AG08396 (cell line): ENCODE results near the gene RBM33.

Source experiments
- DNase-seq: peaks from one replicate; pipeline ENCODE4 v3.0.0; 2012; ENCODE audit warnings: low spot score, mixed read lengths

The RBM33 gene

GRCh38 chr7:155797262-155798250, 153.1 kb downstream of the RBM33 start:
- DNase-seq = no peak

GRCh38 chr7:155798673-155799439, 154.4 kb downstream of the RBM33 start:
- no peak for DNase-seq

- DNase-seq = no peak
Observed at GRCh38 chr7:155799514-155799913, 155.1 kb downstream of the RBM33 start.

GRCh38 chr7:155800301-155800700, 155.8 kb downstream of the RBM33 start:
- no peak for DNase-seq

GRCh38 chr7:155800741-155801267, 156.3 kb downstream of the RBM33 start:
- no peak for DNase-seq

- DNase-seq = no peak
Observed at GRCh38 chr7:155802291-155802690, 157.8 kb downstream of the RBM33 start.

- DNase-seq = no peak
Observed at GRCh38 chr7:155802906-155803417, 158.5 kb downstream of the RBM33 start.

GRCh38 chr7:155803418-155804376, 159.2 kb downstream of the RBM33 start:
- no peak for DNase-seq

- DNase-seq = no peak
Observed at GRCh38 chr7:155804431-155804831, 160.0 kb downstream of the RBM33 start.

- DNase-seq = peak; percentile 91
Observed at GRCh38 chr7:155804897-155805825, 160.7 kb downstream of the RBM33 start.

GRCh38 chr7:155805826-155806095, 161.3 kb downstream of the RBM33 start:
- DNase-seq = no peak

GRCh38 chr7:155806096-155806871, 161.8 kb downstream of the RBM33 start:
- no peak for DNase-seq

GRCh38 chr7:155807065-155807671, 162.7 kb downstream of the RBM33 start:
- no peak for DNase-seq

GRCh38 chr7:155807789-155808548, 163.5 kb downstream of the RBM33 start:
- no peak for DNase-seq

GRCh38 chr7:155808549-155809331, 164.3 kb downstream of the RBM33 start:
- DNase-seq = no peak

- DNase-seq = no peak
Observed at GRCh38 chr7:155809332-155809946, 165.0 kb downstream of the RBM33 start.
